Globus pallidus (tissue), 1 donor: ENCODE measurements around the gene ASPHD2.
"Not testable (repeated sequence)": the region's sequence is repeated elsewhere in the genome, so short reads cannot be mapped to it uniquely, and the experiment has no call there.

ENCODE experiments used
- DNase-seq: peaks from one replicate; pipeline ENCODE4 v3.0.0-alpha.2; 2015; ENCODE audit warnings: low spot score

Gene ASPHD2

GRCh38 chr22:26416256-26416655, 12.8 kb upstream of the ASPHD2 start:
- DNase-seq: no peak

DNA sequence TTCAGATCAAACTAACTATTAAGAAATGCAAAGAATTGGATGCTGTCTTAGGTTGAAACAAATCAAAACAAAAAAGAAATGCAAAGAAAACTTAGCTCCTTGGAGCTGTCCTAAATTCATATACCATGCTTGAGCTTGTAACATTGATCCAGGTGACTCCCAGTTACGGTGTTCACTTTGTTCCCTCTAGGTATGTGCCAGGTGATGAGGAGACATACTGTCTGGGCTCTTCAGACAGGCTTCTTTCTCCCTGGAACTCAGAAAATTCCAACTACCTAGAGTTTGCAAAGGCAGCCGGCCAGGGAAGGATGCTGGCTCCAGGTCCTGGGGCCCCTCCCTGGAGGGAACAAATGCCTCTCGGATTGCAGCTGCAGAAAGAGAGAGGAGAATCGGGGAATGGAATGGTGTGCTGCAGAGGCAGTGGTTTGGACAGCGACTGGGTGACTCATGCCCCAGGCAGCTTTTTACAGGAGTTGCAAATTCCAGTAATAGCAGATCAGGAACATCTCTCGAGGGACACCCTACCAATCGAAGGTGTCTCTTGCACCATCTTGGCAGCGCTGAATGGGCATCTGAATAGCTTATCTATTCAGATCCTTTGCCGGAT, 12.3 kb upstream of the ASPHD2 start:
- no peak for DNase-seq

- no peak for DNase-seq
Measured at GRCh38 chr22:26417406-26417805, 11.7 kb upstream of the ASPHD2 start.

DNA sequence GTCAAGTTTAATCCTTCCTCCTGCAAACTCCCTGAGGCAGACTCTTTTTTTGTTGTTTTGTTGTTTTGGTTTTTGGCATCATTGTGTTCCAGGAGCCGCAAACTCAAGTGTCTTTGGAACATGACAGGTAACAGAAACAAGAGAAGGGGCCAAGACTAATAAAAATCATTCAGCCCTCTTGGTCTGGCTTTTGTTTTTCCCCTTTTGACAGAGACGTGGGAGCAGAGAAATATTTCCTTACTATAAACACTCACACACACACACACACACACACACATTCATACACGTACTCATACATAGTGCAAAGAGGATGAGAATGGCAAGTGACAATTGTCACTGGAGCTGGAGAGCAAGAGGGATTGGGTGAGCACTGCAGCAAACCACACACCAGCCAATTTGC, 10.4 kb upstream of the ASPHD2 start:
- DNase-seq: no peak

DNA sequence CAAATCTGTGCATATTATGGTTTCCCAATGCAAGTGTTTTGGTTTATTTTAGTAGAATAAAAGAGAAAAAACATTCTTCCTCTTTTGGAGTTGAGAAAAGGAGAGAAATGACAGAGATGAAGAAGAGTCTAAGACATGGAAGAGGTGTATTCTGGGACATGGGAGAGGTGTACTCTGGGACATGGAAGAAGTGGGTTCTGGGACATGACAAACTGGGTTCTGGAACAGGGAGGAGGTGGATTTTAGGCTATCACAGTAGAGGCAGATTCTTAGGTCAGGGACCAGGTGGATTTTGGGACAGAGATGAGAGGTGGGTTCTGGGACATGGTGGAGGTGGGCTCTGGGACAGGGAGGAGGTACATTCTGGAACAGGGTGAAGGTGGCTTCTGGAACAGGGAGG, 2.1 kb upstream of the ASPHD2 start:
- DNase-seq: no peak

- DNase-seq: no peak
Measured at GRCh38 chr22:26429458-26430286, 612 bp downstream of the ASPHD2 start.

DNA sequence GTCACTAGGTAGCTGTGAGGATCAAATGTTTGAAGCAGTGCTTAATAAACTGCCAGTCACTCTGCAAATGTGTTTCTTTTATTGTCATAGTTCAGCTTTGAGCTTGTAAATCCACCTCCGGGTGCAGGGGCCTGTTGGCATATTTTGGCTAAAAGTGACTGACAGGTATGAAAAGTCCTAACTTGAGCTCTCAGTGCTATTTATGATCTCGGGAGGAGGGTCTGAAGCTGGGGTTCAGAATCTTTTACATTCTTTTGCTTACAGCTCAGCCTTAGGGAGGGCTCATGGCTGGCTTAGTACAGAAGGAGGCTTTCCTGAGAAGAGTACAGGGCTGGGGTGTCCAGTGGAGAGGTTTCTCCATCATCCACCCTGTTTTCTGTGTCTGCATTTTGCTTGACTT, 1.5 kb downstream of the ASPHD2 start:
- DNase-seq: no peak

GRCh38 chr22:26431261-26431995, 2.4 kb downstream of the ASPHD2 start:
- no peak for DNase-seq

DNA sequence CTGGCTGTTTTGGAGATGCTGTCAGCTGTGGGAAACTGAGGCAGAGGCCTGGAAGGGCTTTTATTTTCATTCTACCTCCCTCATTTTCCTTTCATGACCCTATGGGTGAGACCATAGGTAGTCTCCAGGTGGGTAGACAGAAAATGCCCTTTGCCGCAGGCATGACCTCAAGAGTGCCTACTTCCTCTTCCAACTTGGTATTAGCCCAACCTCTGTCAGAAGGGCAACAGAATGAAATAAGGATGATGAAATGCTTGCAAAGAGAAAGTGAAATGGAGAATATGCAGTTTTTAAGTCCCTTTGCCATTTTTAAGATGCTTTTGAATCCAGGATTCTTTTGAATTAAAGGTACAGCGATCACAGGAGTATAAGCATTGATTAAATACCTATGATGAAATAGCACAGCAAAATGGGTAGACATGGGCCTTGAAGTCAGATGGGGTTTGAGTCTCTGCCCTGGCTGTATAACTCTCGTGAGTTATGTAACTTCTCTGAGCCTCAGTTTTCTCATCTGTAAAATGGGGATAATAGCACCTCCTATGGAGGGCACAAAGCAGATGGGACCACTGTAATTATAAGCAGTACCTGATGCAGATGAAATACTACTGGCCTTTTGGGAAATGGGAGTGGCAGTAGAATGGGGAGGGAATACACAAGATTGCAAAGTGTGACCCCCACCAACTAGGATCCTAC, 3.7 kb downstream of the ASPHD2 start:
- no peak for DNase-seq

GRCh38 chr22:26433805-26434204, 4.7 kb downstream of the ASPHD2 start:
- DNase-seq: no peak

- DNase-seq: no peak
Measured at GRCh38 chr22:26435327-26436093, 6.5 kb downstream of the ASPHD2 start.

DNA sequence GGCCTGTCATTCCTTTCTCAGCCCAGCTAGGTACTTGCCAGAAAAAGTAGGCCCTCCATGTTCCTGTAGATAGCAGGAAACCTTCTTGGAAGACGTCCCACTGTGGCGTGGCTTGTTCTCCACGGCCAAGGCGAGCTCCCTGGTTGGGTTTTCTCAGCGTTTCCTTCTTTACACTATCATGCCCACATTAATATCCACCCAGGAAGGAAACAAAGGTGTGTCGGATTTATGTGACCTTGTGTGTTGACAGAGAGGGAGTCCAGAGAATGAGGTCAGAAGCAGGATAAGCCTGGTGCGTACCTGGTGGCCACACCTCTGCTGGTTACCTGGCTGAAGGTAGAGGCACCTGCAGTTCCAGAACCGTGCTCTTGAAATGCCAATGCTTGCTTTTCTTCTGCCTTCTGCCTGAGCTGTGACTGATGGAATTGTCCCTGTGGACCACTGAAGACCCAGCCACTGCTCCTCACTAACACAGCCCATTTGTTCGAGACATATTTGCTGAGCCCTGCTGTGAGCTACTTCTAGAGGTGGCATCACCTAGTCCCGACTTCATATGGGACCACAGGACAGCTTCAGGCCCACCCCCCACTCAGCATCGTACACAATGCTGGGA, 7.9 kb downstream of the ASPHD2 start:
- no peak for DNase-seq

DNA sequence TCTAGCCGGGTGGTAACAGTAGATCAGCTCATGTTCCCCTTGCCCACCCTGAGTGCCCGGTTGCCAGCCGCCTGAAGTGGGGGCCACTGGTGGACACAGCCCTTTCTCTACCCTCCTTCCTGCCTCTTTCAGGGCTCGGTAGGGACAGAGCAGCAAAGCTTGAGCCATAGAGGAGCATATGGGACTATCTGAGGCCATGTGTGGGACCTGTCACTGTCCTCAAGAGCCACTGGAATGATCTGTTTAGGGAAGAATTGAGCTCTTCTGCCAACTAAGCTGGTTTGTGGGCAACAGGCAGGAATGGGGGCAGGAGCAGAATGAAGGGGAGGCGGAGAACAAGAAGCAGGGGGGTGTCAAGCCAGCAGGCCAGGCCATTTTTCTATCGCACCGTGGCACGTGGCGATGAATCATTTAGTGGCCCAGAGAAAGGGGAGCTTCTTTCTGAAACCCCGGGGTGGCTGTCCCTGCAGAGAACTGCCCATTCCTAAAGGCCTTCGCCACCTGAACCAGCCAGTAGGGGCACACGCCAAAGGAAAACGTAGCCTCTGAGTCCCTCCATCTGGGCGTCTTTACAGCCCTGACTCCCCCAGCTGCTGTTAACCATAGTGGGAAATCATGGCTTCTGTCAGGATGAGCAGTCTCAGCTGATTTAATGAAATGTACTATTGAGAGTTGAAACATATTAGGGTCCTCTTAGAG, 8.8 kb downstream of the ASPHD2 start:
- no peak for DNase-seq

- not testable (repeated sequence) for DNase-seq
Measured at GRCh38 chr22:26438776-26439175, 9.7 kb downstream of the ASPHD2 start.

- DNase-seq: no peak
Measured at GRCh38 chr22:26439559-26439958, 10.5 kb downstream of the ASPHD2 start.

- DNase-seq: no peak
Measured at GRCh38 chr22:26442086-26442756, 13.2 kb downstream of the ASPHD2 start.

- DNase-seq: no peak
Measured at GRCh38 chr22:26443901-26444690, 15.0 kb downstream of the ASPHD2 start.

- no peak for DNase-seq
Measured at GRCh38 chr22:26444777-26445176, 15.7 kb downstream of the ASPHD2 start.
